Hematopoietic multipotent progenitor cell treated with erythropoietin and hydrocortisone succinate and interleukin-3 and kit ligand, for 8 days (in vitro differentiated cells): ENCODE results near the gene THBS2.
"Not testable (repeated sequence)": the region's sequence is repeated elsewhere in the genome, so short reads cannot be mapped to it uniquely, and the experiment has no call there.

Experiments used
- DNase-seq: peaks from one replicate; pipeline ENCODE4 v3.0.0-alpha.2; 2015

The THBS2 gene

DNA sequence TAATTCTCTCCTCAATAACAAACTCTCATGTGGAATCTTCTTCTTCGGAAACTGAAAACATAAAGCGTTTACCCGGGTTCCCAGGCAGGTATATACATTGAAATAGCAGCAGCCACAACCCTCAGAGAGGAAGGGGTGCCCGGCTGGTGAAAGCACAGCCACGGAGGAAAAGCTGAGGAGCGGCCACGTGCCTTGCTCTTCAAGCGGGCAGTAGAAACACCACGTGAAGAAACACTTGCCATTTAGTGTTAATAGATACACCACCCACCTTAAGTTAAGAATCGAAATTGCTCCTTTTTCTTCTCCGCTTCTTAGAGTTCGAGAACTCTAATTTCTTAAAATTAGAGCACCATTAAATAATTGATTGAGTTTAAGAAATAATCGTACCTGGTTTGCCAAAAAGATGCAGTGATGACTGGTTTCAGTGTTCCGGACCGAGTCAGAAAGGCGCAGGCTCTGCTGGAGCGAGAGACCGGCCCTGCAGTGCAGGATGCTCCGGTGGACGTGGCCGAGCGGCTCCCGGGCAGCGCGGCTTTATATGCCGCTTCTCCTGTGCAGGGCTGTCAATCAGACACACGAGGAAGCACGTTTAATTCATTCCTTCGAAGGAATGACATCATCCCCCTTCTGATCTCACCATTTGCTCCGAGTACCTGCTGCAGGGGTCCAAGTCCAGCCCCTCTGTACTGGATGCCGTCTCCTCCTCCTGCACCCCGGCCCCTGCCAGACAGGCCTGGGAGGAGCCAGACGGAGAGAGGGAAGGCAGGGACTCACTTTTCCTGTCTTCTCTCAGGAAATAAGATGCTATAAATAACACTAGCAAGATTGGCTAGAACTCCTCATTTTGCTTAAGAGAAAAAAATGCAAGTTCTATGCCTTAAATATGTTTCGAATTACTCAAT, at the start of gene THBS2:
TSS of gene THBS2 (minus strand) at position 510 of the 902 bp plus-strand sequence. CDS start 3,062 bp downstream, outside the sequence.
- DNase-seq = no peak

DNA sequence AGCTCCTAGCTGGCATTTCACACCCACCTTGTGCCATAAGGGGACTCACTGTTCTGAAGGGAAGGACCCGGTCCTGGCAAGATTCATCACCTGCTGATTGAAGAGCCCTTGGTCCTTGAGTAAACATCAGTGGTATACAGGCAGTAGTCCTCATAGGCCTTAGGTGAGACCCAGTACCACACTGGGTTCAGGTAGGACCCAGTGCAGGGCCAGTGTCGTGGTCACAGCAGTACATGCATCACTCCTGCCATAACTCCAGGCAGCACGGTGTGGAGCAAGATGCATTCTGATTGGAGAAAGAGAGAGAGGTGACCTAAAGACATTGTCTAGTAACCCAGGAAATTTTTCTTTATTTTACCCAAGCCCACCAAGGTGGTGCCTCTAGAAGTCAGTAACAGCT, 49.1 kb upstream of the THBS2 start:
- no peak for DNase-seq

GRCh38 chr6:169302255-169302654, 48.6 kb upstream of the THBS2 start:
- no peak for DNase-seq

DNA sequence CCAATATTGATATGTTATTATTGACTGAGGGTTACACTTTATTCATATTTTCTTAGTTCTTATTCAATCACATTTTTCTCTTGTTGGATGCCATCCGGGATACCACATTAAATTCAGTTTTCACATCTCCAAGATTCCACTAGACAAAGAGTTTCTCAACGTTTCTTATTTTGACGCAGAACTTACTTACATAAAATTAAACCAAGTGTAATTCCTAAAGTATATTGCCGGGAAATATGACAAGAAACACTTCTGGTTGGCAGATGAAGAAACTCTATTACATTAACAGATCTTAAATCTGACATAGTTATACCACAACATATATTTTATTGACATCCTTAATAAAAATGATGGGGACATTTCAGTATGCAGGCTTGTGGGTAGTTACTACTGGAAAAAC, 47.3 kb upstream of the THBS2 start:
- DNase-seq = no peak

- DNase-seq = not testable (repeated sequence)
Observed at GRCh38 chr6:169298626-169299025, 45.0 kb upstream of the THBS2 start.

GRCh38 chr6:169296622-169297021, 43.0 kb upstream of the THBS2 start:
- no peak for DNase-seq

- no peak for DNase-seq
Observed at GRCh38 chr6:169296170-169296569, 42.5 kb upstream of the THBS2 start.

GRCh38 chr6:169293196-169293595, 39.5 kb upstream of the THBS2 start:
- no peak for DNase-seq

DNA sequence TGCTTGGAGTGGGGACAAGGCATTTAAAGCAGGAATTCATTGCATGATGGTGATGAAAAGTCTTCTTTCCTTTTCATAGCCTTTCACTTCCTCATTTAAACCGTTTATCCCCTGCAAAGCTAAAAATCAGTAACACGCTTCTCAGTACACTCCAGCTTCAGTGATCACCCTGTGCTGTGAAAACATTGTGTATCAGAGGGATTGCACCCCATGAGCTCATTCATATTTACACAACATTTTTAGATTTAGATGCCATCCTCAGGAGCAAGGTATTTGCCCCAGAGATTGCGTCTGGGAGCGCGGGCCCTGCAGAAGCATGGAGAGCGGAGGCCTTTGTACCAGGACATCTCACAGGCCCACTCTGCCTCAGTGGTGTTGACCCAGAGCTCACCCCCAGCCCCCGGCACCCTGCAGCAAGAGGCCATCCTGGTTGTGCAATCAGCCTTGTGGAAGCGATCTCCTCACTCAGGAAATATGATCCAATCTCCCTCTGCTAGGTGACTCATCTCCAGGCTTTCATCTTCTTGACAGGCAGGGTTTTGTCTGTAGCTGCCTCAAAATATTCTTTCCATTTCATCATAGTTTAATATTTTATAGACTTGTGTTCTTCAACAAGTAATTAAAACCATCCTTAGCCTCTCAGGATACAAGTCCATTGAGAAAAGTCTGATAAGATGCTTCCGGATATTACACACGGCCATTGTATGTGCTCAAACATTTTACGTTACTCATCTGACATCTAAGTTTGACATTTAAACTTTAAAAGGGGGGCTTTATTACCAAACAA, 38.9 kb upstream of the THBS2 start:
- no peak for DNase-seq

DNA sequence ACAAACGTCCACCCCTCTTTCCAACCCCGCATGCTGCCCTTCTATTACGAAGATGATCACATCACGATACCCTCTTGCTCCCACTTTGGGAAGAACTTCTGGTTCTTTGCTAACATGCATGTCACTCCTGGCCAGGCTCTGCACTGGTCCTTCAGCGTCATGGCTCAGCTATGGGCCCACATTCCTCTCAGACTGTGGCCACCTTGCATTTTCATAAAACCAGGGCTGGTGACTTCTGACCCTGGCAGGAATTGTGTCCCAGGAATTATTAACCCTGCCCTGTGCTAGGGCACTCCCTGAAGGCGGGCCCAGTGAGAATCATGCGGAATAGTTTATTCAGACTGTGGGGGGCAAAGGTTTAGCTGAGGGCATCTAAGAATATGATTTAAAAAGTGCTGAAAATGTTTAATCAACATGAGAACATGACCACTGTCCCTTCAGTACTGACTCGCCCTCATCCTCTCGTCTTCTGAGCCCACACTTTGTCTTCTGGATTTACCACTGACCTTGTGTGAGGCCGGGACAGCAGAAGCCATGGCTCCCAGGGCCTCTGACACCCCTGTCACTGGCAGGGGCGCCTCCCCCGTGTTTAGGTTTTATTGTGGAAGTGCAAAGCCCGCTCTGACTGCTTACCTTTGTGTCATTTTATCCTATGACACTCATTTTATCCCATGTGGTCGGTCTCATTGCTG, 38.1 kb upstream of the THBS2 start:
- DNase-seq = no peak

DNA sequence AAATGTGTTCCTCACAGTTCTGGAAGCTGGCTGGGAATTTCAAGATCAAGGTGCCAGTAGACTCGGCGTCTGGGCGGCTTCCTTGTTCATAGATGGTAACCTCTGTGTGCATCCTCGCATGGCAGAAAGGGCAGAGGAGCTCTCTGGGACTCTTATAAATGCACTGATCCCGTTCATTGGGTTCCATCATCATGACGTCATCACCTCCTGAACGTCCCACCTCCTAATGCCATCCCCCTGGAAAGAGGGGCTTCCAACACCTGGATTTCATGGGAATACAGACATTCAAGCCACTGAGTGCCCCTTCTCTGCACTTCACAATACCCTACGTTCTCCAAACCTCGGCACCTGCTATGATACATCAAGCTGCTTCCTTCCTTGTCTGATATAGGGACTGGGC, 37.5 kb upstream of the THBS2 start:
- DNase-seq = no peak

DNA sequence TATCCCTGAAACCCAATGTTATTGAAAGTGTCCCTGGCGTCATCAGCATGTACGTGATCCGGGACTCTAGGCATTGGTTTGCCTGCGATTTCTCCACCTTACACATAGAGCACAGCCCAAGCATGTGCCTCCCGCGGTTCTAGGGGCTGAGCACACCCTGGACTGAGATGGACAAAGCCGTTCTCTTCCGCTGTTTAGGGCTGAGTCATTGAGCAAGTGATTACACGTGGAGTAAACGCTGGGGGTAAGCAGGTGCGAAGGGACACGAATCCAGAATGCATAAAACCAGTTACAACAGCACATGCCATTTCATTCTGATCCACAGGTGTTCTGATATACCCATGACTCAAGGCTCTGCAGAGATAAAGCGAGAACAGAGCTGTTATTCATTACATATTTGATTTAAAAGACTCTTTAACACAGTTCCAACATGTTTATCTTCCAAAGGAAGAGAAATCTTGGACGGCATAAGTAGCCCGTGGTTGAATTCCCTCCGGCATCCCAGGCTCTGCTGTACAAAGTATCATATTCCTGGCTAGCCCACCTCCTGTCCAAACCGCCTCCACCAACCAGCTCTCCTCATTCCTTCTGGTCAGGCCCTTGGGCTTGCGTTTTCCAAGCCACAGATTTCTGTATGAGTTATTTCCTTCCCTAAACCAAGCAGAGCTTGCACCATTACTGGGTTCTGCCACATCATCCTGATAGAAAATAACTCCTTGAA, 36.1 kb upstream of the THBS2 start:
- no peak for DNase-seq

DNA sequence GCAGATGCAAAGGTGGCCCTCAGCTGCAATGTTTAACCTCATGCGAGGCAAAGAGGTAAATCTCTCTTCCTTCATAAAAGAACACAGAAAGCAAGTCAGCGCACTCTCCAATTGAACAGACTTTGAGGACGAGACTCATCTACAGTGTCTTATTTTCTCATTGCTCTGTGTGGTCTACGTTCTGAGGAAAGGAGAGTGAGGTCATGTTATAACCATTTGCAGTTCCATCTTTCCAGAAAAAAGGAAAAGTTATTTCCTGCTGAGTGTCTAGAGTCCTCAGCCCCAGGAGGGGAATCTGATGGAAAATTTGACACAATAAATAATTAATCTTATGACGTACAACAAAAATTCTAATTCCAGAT, 35.6 kb upstream of the THBS2 start:
- no peak for DNase-seq

- no peak for DNase-seq
Observed at GRCh38 chr6:169288591-169288990, 34.9 kb upstream of the THBS2 start.

GRCh38 chr6:169287675-169288074, 34.0 kb upstream of the THBS2 start:
- no peak for DNase-seq

DNA sequence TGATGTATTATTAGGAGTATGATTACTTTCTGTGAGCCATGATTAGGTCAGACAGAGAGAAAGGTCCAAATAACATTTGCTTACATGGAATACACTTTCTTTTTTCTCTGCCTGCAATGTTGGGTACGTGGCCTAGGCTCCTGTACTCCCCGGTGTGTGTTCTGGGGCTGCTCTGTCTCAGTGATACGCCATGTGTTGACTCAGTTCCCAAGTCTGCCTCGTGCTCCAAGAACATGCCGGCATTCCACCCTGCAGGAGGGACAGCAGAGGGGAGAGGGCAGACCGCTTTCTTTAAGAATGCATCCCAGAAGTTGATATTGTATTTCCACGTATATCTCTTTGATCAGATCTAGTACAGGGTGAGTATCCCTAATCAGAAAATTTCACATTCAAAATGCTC, 33.3 kb upstream of the THBS2 start:
- no peak for DNase-seq

DNA sequence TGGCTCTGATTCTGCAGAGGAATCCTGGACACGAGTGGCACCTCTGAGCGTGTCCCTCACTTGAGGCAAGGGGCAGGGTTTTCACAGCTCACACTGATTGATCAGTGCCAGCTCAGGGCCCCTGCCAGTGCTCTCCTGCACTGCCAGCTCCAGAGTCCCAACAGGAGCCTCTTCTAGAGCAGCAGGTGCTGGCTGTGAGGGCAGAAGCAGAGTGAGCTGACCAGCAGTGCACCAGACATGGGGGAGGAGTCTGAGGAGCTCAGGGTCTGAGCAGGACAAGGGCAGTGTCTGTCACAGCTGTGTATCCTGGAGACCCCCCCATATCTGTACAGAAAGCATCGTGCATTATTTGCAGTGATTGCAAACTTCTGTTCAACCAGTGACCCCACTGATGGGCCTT, 31.5 kb upstream of the THBS2 start:
- no peak for DNase-seq

- no peak for DNase-seq
Observed at GRCh38 chr6:169283924-169284323, 30.3 kb upstream of the THBS2 start.

- DNase-seq = no peak
Observed at GRCh38 chr6:169282043-169282442, 28.4 kb upstream of the THBS2 start.

- DNase-seq = no peak
Observed at GRCh38 chr6:169277619-169278018, 24.0 kb upstream of the THBS2 start.

GRCh38 chr6:169274781-169275180, 21.1 kb upstream of the THBS2 start:
- no peak for DNase-seq

GRCh38 chr6:169273511-169273910, 19.9 kb upstream of the THBS2 start:
- DNase-seq = no peak

- no peak for DNase-seq
Observed at GRCh38 chr6:169271877-169272216, 18.2 kb upstream of the THBS2 start.
